H1 (cell line): ENCODE data around the gene ADSS1.

ENCODE experiments used
- CEBPB ChIP-seq: IDR thresholded peaks from 2 replicates; pipeline ENCODE4 v1.6.1; 2012; ENCODE audit warnings: low read depth, low read length
- CHD2 ChIP-seq: IDR thresholded peaks from 2 replicates; pipeline ENCODE4 v1.6.1; 2012; ENCODE audit warnings: low read length, improper control_type of control experiment
- EZH2 ChIP-seq: fragments of 200-600 bp; sonication (generic); IDR thresholded peaks from 2 replicates; pipeline ENCODE4 v1.7.1; 2012; ENCODE audit warnings: low read depth, mild to moderate bottlenecking, moderate library complexity, low read length, inconsistent platforms; ENCODE audit not compliant: severe bottlenecking
- PHF8 ChIP-seq: fragments of 200-600 bp; sonication (generic); conservative IDR thresholded peaks from 2 replicates; pipeline ENCODE4 v1.7.1; 2012; ENCODE audit warnings: low read depth, mild to moderate bottlenecking, inconsistent platforms, low read length, moderate library complexity
- POLR2AphosphoS5 ChIP-seq: IDR thresholded peaks from 2 replicates; pipeline ENCODE4 v1.6.1; 2011; ENCODE audit warnings: low read depth, low read length
- TEAD4 ChIP-seq: IDR thresholded peaks from 2 replicates; pipeline ENCODE4 v1.6.1; 2012; ENCODE audit warnings: low read depth, low read length, inconsistent platforms, mixed read lengths

DNA sequence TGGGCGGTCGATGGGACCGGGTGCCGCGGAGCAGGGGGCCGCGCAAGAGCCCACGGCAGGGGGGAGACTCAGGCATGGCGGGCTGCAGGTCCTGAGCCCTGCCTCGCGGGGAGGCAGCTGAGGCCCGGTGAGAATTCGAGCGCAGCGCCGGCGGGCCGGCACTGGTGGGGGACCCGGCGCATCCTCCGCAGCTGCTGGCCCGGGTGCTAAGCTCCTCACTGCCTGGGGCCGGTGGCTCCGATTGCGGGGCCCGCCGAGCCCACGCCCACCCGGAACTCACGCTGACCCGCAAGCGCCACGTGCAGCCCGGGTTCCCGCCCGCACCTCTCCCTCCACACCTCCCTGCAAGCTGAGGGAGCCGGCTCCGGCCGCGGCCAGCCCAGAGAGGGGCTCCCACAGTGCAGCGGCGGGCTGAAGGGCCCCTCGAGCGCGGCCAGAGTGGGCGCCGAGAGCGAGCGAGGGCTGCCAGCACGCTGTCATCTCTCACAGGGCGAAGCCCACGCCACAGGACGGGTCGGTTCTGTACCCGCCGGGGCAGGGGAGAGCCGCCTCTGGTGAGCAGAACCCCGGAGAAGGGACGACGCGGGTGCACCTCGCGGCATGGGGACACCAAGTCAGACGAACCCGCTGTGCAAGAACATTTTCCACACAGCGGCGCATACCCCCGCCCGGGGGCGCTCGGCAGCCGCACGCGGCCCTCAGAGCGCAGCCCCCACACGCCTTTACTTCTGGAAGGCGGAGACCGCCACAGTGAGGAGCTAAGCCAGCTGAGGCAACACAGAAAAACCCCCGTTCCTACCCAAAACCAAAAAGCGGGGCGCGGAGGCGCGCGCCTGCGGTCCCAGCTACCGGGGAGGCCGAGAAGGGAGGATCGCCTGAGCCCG, 27.8 kb downstream of the ADSS1 start:
- TF ChIP-seq PHF8, result no peak
- no peak for TF ChIP-seq CEBPB
- TF ChIP-seq POLR2AphosphoS5, result no peak
- no peak for TF ChIP-seq CHD2
- TF ChIP-seq TEAD4, result no peak
- no peak for TF ChIP-seq EZH2
